ENCODE measurements around the gene SPATA32. TPM values are rescaled to one million over a fixed set of nuclear protein-coding genes. Genes with fewer than 3 reads are reported as not detected.

Gene SPATA32
- total RNA-seq, 1 donor from 2014 or later = 0.10 TPM

Other genes with a start within 250 kb of the SPATA32 start
- 22.4 and 50.2 TPM in 2 replicates for gene DCAKD, start 210.5 kb downstream of the SPATA32 start, total RNA-seq
- gene NMT1, start 200.8 kb downstream of the SPATA32 start, total RNA-seq = 82.5 and 102 TPM in 2 replicates
- gene PLCD3, start 129.6 kb downstream of the SPATA32 start, total RNA-seq = 26.9 and 98.1 TPM in 2 replicates
- 7.2 and 9.6 TPM in 2 replicates for gene ACBD4, start 126.4 kb downstream of the SPATA32 start, total RNA-seq
- 10.8 and 38.0 TPM in 2 replicates for gene HEXIM1, start 113.6 kb downstream of the SPATA32 start, total RNA-seq
- 5.6 and 7.3 TPM in 2 replicates for gene HEXIM2, start 100.2 kb downstream of the SPATA32 start, total RNA-seq
- gene FMNL1, start 40.2 kb downstream of the SPATA32 start, total RNA-seq = 7.5 and 12.1 TPM in 2 replicates
- gene MAP3K14, start 54.9 kb upstream of the SPATA32 start, total RNA-seq = 3.1 and 9.9 TPM in 2 replicates
- 12.1 and 22.6 TPM in 2 replicates for gene ARHGAP27, start 170.8 kb upstream of the SPATA32 start, total RNA-seq
- gene PLEKHM1, start 228.6 kb upstream of the SPATA32 start, total RNA-seq = 9.4 and 29.3 TPM in 2 replicates

Data from renal cortical epithelial cell (primary cell).